NCI-H2196 (cell line): ENCODE measurements around the gene ZBTB33.

ENCODE experiments used
- DNase-seq: peaks from one replicate; lab custom pipeline; 2025; ENCODE audit not compliant: unreplicated experiment; lab: John Stamatoyannopoulos, UW

Gene ZBTB33

GRCh38 chrX:120262859-120263708 is 12.5 kb downstream of the ZBTB33 start:
- DNase-seq, result peak; percentile 27

DNA sequence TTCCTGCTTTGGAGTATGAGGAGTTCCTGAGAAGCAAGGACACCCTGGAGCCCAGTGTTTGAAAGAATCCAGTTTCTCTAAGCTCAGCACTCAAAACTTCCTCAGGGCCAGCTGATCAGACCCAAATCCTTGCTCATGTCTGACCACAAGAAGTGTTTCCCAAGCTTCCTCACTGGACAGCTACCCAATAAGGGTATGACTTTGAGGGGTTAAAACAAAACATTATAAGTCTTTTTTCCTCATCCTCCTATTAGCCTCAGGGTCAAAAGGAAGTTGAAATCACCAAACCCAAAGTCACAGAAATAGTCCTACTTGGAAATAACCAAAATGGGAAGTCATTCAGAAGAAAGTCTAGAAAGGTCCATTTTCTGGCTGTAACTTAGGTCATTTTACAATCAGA is 13.7 kb downstream of the ZBTB33 start:
- DNase-seq, result no peak

DNA sequence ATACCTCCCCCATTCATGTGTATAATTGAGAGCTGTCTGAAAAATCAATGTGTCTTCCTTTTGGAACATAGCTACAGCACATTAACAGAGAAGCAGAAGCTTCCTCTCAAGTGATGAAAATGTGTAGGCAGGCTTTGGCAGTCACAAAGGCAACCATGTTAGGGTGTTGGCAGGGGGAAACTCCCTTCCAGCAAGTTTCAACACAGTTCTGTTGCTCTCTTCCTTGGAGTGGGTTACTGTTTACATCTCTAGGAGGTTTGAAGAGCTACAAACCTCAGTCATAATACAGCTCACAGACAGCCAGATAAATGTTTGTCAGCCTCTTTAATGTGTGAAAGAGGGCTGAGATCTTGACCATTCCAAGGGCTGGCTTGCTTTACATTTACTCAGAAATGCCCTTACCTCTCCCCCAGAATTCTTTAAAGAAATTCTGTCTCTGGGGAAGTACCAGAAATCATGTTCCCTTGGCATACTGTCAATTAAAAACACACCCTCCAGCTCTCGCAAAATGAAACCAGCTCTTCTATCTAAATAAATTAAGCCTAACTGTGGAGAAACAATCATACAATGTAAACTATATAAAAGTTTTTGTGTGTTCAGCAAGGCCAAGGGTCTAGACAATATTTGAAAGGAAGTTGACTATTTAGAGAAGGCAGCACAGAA is 18.9 kb downstream of the ZBTB33 start:
- peak; percentile 0 for DNase-seq

DNA sequence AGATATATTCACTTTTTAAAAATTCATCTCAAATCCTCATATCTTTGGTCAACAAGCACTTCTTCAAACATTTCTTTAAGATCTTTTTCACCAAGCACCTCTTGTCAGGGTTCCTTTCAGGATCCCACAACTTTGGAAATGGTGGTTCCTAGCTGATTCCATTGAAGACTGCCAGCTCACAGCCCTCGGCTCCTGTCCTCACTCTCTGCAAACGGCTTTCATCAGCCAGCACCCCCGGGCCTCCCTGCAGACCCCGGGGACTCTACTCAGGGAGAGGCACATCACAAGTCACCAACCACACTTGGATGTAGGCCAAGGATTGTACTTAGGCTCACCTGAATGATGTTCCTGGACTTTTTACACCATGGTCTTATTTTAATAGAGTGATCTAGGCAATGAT is 20.0 kb downstream of the ZBTB33 start:
- no peak for DNase-seq

GRCh38 chrX:120271218-120271617 is 20.6 kb downstream of the ZBTB33 start:
- peak; percentile 37 for DNase-seq

DNA sequence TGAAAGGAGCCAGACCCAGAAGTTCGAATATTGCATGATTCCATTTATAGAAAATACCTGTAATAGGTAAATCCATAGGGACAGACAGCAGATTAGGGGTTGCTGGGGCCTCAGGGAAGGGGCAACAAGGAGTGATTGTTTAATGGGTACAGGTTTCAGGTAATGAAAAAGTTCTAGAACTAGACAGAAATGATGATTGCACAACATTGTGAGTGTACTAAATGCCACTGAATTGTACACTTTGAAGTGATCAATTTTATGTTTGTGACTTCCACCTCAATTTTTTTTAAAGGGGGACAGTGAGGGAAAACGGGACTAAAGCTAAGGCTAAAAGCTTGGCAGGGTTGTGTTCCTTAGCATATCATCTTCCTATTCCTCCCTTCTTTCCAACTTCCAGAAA is 23.5 kb downstream of the ZBTB33 start:
- DNase-seq, result no peak

- DNase-seq, result no peak
Observed at GRCh38 chrX:120274958-120275357, 24.3 kb downstream of the ZBTB33 start.

GRCh38 chrX:120281021-120281624 is 30.5 kb downstream of the ZBTB33 start:
- no peak for DNase-seq

DNA sequence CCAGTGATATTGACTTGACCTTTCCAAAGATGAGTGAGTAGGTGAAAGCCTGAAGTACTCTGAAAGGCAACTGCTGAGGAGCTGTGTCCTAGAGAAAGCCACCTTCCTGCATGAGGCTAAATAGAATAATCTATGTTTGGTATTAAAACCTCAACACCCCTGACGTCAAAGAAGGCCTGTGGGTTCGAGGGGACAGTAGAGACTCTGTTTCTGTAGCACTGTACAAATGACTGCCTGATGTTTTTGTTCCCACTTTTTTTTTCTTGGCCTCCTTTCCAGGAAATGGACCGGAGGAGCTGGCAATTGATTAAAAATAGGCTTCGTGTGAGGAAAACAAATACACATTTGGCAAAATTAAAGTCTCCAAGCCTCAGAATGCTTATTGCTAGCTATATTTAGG is 31.1 kb downstream of the ZBTB33 start:
- DNase-seq, result no peak

GRCh38 chrX:120282697-120283096 is 32.1 kb downstream of the ZBTB33 start:
- DNase-seq, result no peak

DNA sequence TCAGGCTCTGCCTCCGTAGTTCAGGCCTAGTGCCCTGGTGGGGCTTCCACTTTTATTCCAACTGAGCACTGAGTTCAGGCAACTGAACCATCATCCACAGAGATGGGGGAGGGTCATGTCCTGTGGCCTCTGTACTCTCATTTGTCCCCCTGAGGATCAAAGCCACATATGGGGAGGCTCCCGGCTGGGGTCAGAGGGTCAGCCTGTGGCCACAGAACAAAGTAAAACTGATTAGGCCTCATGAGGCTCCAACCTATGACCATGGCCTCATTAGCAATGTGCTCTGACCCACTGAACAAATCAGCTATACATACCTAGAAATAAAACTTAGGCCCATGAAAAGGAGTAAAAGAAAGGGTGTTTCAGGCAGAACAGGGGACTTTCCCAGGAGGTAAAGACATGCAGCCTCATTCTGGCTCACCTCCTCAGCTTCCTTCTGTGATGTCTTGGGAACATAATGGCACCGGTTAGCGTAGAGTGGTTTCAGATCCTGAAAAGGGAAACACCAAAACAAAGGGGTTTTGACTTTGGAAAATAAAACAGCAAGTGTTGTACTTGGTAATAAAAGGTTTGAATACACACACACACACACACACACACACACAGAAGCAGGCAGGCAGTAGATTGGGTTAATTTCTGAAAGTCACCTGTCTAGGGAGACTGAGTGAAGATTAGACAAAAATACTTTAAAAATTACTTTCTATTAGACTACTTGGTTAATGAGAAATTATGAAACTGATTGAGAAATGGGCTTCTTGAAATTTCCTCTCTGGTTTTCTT is 36.3 kb downstream of the ZBTB33 start:
- DNase-seq, result no peak

- DNase-seq, result no peak
Observed at GRCh38 chrX:120287513-120288112, 37.0 kb downstream of the ZBTB33 start.

GRCh38 chrX:120290107-120290506 is 39.5 kb downstream of the ZBTB33 start:
- no peak for DNase-seq

DNA sequence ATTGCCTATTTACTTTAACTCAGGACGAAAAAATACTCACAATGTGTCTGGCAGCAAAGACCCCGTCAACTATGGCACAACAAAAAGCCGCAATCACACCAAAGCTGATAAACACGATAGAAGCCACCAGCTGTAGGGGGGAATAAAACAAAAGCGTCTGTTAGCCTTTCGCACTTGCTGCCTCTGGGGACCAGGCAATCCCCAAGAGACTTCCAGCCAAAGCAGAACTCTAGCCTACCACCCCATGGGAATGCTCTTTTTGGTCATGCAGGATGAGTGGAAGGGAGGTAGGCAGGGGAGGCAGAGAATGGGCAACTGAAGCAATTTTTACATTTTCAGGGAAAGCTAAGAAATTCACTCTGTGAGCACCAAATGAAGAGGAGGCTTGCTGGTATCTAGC is 40.6 kb downstream of the ZBTB33 start:
- DNase-seq, result no peak

- DNase-seq, result no peak
Observed at GRCh38 chrX:120293015-120293414, 42.4 kb downstream of the ZBTB33 start.

- DNase-seq, result no peak
Observed at GRCh38 chrX:120294651-120295050, 44.0 kb downstream of the ZBTB33 start.

- no peak for DNase-seq
Observed at GRCh38 chrX:120297923-120298322, 47.3 kb downstream of the ZBTB33 start.

DNA sequence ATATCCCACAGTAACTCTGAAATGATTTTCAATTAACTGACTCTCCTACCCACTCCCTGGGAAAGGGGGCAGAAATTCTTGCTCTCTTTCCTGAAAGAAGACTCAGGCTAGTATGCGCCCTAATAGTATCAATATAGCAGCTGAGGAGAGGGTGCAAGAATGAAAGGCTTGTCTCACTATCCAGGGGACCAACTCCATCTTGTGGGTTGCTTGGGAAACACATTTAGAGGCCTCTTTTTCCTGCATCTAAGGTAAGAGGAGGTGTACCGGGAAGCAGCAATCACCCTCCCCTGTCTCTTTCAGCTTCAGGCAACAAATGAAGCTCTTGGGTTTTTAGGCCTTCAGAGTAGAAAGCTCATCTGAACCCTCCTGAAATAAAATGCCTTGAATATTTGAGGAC is 49.3 kb downstream of the ZBTB33 start:
- no peak for DNase-seq

- DNase-seq, result no peak
Observed at GRCh38 chrX:120301497-120301896, 50.9 kb downstream of the ZBTB33 start.

GRCh38 chrX:120301960-120302359 is 51.3 kb downstream of the ZBTB33 start:
- no peak for DNase-seq

DNA sequence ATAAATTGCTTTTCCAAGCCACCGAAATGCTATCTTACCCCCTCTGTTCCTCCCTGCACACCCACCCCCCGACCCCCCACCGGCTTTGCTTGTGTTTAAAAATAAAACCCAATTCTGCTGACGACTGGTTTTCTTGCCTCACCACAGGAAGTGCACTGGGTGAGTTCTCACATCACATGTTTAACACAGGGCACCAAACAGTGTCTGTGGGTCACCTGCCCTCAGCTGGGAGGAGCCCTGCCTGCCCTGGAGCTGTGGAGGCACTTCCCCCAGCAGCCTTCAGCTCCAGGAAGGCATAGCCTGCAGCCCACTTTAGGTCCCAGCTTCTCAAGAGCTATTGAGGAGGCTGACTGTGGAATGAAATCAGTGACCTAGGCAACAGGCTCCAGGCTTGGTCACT is 51.8 kb downstream of the ZBTB33 start:
- DNase-seq, result peak; percentile 17
